ENCODE results near the gene ARHGEF28. TPM values are rescaled to one million over a fixed set of nuclear protein-coding genes. Genes with fewer than 3 reads are reported as not detected.

ARHGEF28 gene
- total RNA-seq, 1 experiment from 2014 or later, result 6.1 TPM

DNA sequence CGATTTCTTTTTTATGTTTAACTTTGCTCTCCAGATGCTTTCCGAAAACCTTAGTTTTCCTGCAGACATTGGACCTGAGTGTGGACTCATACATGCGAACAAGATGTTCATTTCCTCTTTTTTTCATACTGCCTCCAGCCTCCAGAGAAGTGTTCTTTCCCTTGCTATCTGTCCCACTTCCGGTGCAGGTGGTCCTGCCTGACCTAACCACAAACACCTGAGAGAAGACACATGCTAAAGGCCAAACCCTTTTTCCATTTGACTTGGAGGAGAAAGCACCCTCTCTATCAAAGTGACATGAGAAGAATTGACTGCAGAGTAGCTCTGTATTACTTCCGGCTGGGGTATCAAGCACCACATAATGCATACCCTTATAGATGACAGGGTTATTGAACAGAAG, 334.0 kb downstream of the ARHGEF28 start:
- H4K20me1 ChIP-seq (ENCODE audit: insufficient read depth), result no peaks in the 10 kb centered on the region
- no peaks in the 10 kb centered on the region for H3K9me3 ChIP-seq (ENCODE audit: control insufficient read depth in 1 of 2, insufficient read depth in 1 of 2, low read depth in 1 of 2, low read length in 2 of 2)
- no peak overlapping the region for H3K9ac ChIP-seq (ENCODE audit: low read length)
- POLR2A ChIA-PET, result no interaction called here
- ATAC-seq, result no peak
- no peak overlapping the region for H2AFZ ChIP-seq (ENCODE audit: low read depth, low read length, poor library complexity, severe bottlenecking)
- intact Hi-C loops (cut with micrococcal nuclease), result no loop called here
- H3K4me3 ChIP-seq (replicated peaks in 1 of 2; ENCODE audit: low read depth in 1 of 2, low read length in 2 of 2), result no peak overlapping the region
- no peak for DNase-seq (ENCODE audit: low read depth, low spot score)
- H3K9me2 ChIP-seq (ENCODE audit: insufficient read depth), result no peaks in the 10 kb centered on the region
- no peaks in the 10 kb centered on the region for H3K4me1 ChIP-seq (ENCODE audit: control insufficient read depth in 1 of 2, insufficient read depth in 2 of 2, low read length in 2 of 2)
- no peaks in the 10 kb centered on the region for H3K36me3 ChIP-seq (ENCODE audit: control insufficient read depth in 1 of 2, insufficient read depth in 2 of 2, low read length in 2 of 2)
- CTCF ChIA-PET, result no interaction called here
- H3K4me2 ChIP-seq (ENCODE audit: low read length), result no peak overlapping the region
- RAD21 ChIA-PET (ENCODE audit: low non-redundant PET in 1 of 2, low total read pairs in 2 of 2, uncharacterized antibody in 2 of 2, unreplicated experiment in 2 of 2), result no interaction called here
- TF ChIP-seq YY1 (IDR thresholded peaks at IDR 0.05; ENCODE audit: extremely low read depth, insufficient replicate concordance, low read depth, low read length), result no peak
- TF ChIP-seq POLR2A (IDR thresholded peaks at IDR 0.05; ENCODE audit: borderline replicate concordance, extremely low read depth, insufficient read depth, insufficient read length), result no peak
- TF ChIP-seq EZH2 (IDR thresholded peaks at IDR 0.05), result no peak
- TF ChIP-seq, protein P1, sequence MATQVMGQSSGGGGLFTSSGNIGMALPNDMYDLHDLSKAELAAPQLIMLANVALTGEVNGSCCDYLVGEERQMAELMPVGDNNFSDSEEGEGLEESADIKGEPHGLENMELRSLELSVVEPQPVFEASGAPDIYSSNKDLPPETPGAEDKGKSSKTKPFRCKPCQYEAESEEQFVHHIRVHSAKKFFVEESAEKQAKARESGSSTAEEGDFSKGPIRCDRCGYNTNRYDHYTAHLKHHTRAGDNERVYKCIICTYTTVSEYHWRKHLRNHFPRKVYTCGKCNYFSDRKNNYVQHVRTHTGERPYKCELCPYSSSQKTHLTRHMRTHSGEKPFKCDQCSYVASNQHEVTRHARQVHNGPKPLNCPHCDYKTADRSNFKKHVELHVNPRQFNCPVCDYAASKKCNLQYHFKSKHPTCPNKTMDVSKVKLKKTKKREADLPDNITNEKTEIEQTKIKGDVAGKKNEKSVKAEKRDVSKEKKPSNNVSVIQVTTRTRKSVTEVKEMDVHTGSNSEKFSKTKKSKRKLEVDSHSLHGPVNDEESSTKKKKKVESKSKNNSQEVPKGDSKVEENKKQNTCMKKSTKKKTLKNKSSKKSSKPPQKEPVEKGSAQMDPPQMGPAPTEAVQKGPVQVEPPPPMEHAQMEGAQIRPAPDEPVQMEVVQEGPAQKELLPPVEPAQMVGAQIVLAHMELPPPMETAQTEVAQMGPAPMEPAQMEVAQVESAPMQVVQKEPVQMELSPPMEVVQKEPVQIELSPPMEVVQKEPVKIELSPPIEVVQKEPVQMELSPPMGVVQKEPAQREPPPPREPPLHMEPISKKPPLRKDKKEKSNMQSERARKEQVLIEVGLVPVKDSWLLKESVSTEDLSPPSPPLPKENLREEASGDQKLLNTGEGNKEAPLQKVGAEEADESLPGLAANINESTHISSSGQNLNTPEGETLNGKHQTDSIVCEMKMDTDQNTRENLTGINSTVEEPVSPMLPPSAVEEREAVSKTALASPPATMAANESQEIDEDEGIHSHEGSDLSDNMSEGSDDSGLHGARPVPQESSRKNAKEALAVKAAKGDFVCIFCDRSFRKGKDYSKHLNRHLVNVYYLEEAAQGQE (IDR thresholded peaks at IDR 0.05; ENCODE audit: low read depth), result no peak
- TF ChIP-seq, protein P2, sequence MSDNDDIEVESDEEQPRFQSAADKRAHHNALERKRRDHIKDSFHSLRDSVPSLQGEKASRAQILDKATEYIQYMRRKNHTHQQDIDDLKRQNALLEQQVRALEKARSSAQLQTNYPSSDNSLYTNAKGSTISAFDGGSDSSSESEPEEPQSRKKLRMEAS (IDR thresholded peaks at IDR 0.05), result no peak
- TF ChIP-seq EZH2phosphoT487 (IDR thresholded peaks at IDR 0.05; ENCODE audit: borderline replicate concordance), result no peak
- TF ChIP-seq EGR1 (IDR thresholded peaks at IDR 0.05; ENCODE audit: low read depth), result no peak
- no peak for TF ChIP-seq RAD21 (IDR thresholded peaks at IDR 0.05; ENCODE audit: low read depth)
- TF ChIP-seq ZNF274 (IDR thresholded peaks at IDR 0.05; ENCODE audit: low read depth, low read length), result no peak
- no peak for TF ChIP-seq ELF1 (IDR thresholded peaks at IDR 0.05; ENCODE audit: borderline replicate concordance, low read depth)
- no peak for TF ChIP-seq SIN3A (IDR thresholded peaks at IDR 0.05; ENCODE audit: low read depth)
- TF ChIP-seq CEBPB (IDR thresholded peaks at IDR 0.05; ENCODE audit: low read depth), result no peak
- TF ChIP-seq FOSL1 (IDR thresholded peaks at IDR 0.05; ENCODE audit: low read depth), result no peak
- TF ChIP-seq SRF (IDR thresholded peaks at IDR 0.05; ENCODE audit: low read depth), result no peak
- TF ChIP-seq SP1 (IDR thresholded peaks at IDR 0.05; ENCODE audit: low read depth), result no peak
- TF ChIP-seq CBX3 (IDR thresholded peaks at IDR 0.05; ENCODE audit: low read depth), result no peak
- TF ChIP-seq POLR2AphosphoS5 (IDR thresholded peaks at IDR 0.05; ENCODE audit: low read depth, low read length), result no peak
- no peak for TF ChIP-seq JUND (IDR thresholded peaks at IDR 0.05)
- H3K27ac ChIP-seq (ENCODE audit: low read depth, low read length), result no peak overlapping the region
- no peaks in the 10 kb centered on the region for H3K79me2 ChIP-seq (ENCODE audit: insufficient read depth, low read length)
- no peaks in the 10 kb centered on the region for H3K27me3 ChIP-seq (ENCODE audit: insufficient read depth, low read length)
- no TSS peak for BruUV-seq (replicated peaks)
